ACC112 (cell line): Measurements from ENCODE around the gene FOXD1.
"Not testable (repeated sequence)": the region's sequence is repeated elsewhere in the genome, so short reads cannot be mapped to it uniquely, and the experiment has no call there.

Experiments
- H2AFZ ChIP-seq: fragments of 200-600 bp; sonication (generic); one replicate; pipeline ENCODE4 v1.6.0; 2017; ENCODE audit warnings: antibody characterized with exemption, low read length; ENCODE audit not compliant: unreplicated experiment
- H3K27ac ChIP-seq: fragments of 200-600 bp; sonication (generic); 2 replicates; pipeline ENCODE4 v1.5.1; 2014; ENCODE audit warnings: low read depth, mild to moderate bottlenecking, antibody characterized with exemption, low read length, moderate library complexity
- H3K27me3 ChIP-seq: fragments of 200-600 bp; sonication (generic); 2 replicates; pipeline ENCODE4 v1.6.1; 2014; ENCODE audit warnings: mild to moderate bottlenecking, antibody characterized with exemption, low read length, moderate library complexity, mixed read lengths; ENCODE audit not compliant: insufficient read depth
- H3K36me3 ChIP-seq: fragments of 200-600 bp; sonication (generic); 2 replicates; pipeline ENCODE4 v1.6.1; 2016; ENCODE audit warnings: mild to moderate bottlenecking, antibody characterized with exemption, low read length, moderate library complexity, mixed read lengths; ENCODE audit not compliant: insufficient read depth
- H3K4me1 ChIP-seq: fragments of 200-600 bp; sonication (generic); one replicate; pipeline ENCODE4 v1.6.1; 2016; ENCODE audit warnings: low read length, mixed read lengths; ENCODE audit not compliant: insufficient read depth, unreplicated experiment, control insufficient read depth
- H3K4me3 ChIP-seq: fragments of 200-600 bp; sonication (generic); 2 replicates; pipeline ENCODE4 v1.5.1; 2014; ENCODE audit warnings: mild to moderate bottlenecking, low read depth, low read length
- H3K79me2 ChIP-seq: fragments of 200-600 bp; sonication (generic); one replicate; pipeline ENCODE4 v1.6.0; 2016; ENCODE audit warnings: low read length; ENCODE audit not compliant: control insufficient read depth, unreplicated experiment, insufficient read depth

FOXD1 gene

GRCh38 chr5:73464016-73464745 lies 15.6 kb upstream of the FOXD1 start:
- Histone ChIP-seq H3K27me3 (no peaks in the 10 kb centered on the region), H3K79me2 (no peaks in the 10 kb centered on the region), H3K4me1 (no peaks in the 10 kb centered on the region), H2AFZ (no peak overlapping the region), H3K36me3 (no peaks in the 10 kb centered on the region), H3K27ac (no peak overlapping the region), H3K4me3 (no peak overlapping the region)

- Histone ChIP-seq H3K4me3 (no peak overlapping the region), H3K27me3 (no peaks in the 10 kb centered on the region), H3K79me2 (no peaks in the 10 kb centered on the region), H3K36me3 (no peaks in the 10 kb centered on the region), H2AFZ (no peak overlapping the region), H3K27ac (no peak overlapping the region), H3K4me1 (no peaks in the 10 kb centered on the region)
These were observed 11.6 kb upstream of the FOXD1 start for GRCh38 chr5:73460133-73460532.

- Histone ChIP-seq H3K27ac (no peak overlapping the region), H3K4me1 (no peaks in the 10 kb centered on the region), H2AFZ (no peak overlapping the region), H3K79me2 (no peaks in the 10 kb centered on the region), H3K27me3 (no peaks in the 10 kb centered on the region), H3K4me3 (no peak overlapping the region), H3K36me3 (no peaks in the 10 kb centered on the region)
These were observed 10.8 kb upstream of the FOXD1 start for GRCh38 chr5:73459366-73459765.

- peaks cover 22% of the 10 kb centered on the region for H3K27me3 ChIP-seq
- not testable (repeated sequence) for H2AFZ ChIP-seq, H3K4me3 ChIP-seq, H3K36me3 ChIP-seq, H3K4me1 ChIP-seq, H3K27ac ChIP-seq, H3K79me2 ChIP-seq
These were observed 7.9 kb upstream of the FOXD1 start for GRCh38 chr5:73456462-73456861.

GRCh38 chr5:73454379-73455036 lies 5.9 kb upstream of the FOXD1 start:
- H3K27ac ChIP-seq = no peak overlapping the region
- H3K27me3 ChIP-seq = peaks cover 34% of the 10 kb centered on the region
- no peaks in the 10 kb centered on the region for H3K79me2 ChIP-seq
- no peak overlapping the region for H3K4me3 ChIP-seq
- no peaks in the 10 kb centered on the region for H3K36me3 ChIP-seq
- H3K4me1 ChIP-seq = peaks cover 7% of the 10 kb centered on the region
- no peak overlapping the region for H2AFZ ChIP-seq

GRCh38 chr5:73452215-73452614 lies 3.6 kb upstream of the FOXD1 start:
- peaks cover 12% of the 10 kb centered on the region for H3K4me1 ChIP-seq
- H3K79me2 ChIP-seq = peaks cover 4% of the 10 kb centered on the region
- no peak overlapping the region for H2AFZ ChIP-seq
- peaks cover 34% of the 10 kb centered on the region for H3K27me3 ChIP-seq
- H3K36me3 ChIP-seq = no peaks in the 10 kb centered on the region
- H3K27ac ChIP-seq = no peak overlapping the region
- no peak overlapping the region for H3K4me3 ChIP-seq

- Histone ChIP-seq H3K79me2 (peaks cover 9% of the 10 kb centered on the region), H3K4me3 (peak overlapping the region; percentile 71), H2AFZ (peak overlapping the region; percentile 78), H3K4me1 (peaks cover 12% of the 10 kb centered on the region), H3K27me3 (peaks cover 34% of the 10 kb centered on the region), H3K27ac (no peak overlapping the region), H3K36me3 (no peaks in the 10 kb centered on the region)
These were observed 2.9 kb upstream of the FOXD1 start for GRCh38 chr5:73451224-73452130.

GRCh38 chr5:73450672-73451223 lies 2.2 kb upstream of the FOXD1 start:
- no peak overlapping the region for H2AFZ ChIP-seq
- no peaks in the 10 kb centered on the region for H3K36me3 ChIP-seq
- peaks cover 16% of the 10 kb centered on the region for H3K79me2 ChIP-seq
- peaks cover 34% of the 10 kb centered on the region for H3K27me3 ChIP-seq
- no peak overlapping the region for H3K27ac ChIP-seq
- H3K4me1 ChIP-seq = peaks cover 12% of the 10 kb centered on the region
- H3K4me3 ChIP-seq = peak overlapping the region; percentile 71

- H3K79me2 ChIP-seq = peaks cover 22% of the 10 kb centered on the region
- H3K36me3 ChIP-seq = peaks cover under 1% of the 10 kb centered on the region; the same call in 1 of the 2 replicates
- no peak overlapping the region for H3K4me3 ChIP-seq
- no peak overlapping the region for H3K27ac ChIP-seq
- no peak overlapping the region for H2AFZ ChIP-seq
- peaks cover 34% of the 10 kb centered on the region for H3K27me3 ChIP-seq
- H3K4me1 ChIP-seq = peaks cover 12% of the 10 kb centered on the region
These were observed 1.6 kb upstream of the FOXD1 start for GRCh38 chr5:73450137-73450536.
